ENCODE measurements around the gene WNT9A.
A peak's percentile ranks its signal among the peaks of the same experiment; 100 is the strongest.

Gene WNT9A

DNA sequence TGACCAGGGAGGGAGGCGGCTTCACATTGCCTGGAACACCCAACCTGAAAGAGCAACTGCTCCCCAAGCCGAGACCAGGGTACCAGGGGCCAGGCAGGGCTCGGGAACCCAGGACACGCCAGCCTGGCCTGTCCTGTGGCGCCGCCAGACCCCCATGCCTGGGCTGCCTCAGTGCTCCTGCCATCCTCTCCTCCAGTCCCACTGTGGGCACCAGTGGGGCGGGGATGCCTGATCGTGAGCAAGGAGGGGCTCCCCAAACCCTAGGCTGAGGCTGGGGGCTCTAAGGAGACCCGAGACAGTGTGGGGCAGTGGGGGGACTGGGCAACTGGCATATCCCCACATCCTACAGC is 45.1 kb downstream of the WNT9A start:
- TF ChIP-seq, protein P1, sequence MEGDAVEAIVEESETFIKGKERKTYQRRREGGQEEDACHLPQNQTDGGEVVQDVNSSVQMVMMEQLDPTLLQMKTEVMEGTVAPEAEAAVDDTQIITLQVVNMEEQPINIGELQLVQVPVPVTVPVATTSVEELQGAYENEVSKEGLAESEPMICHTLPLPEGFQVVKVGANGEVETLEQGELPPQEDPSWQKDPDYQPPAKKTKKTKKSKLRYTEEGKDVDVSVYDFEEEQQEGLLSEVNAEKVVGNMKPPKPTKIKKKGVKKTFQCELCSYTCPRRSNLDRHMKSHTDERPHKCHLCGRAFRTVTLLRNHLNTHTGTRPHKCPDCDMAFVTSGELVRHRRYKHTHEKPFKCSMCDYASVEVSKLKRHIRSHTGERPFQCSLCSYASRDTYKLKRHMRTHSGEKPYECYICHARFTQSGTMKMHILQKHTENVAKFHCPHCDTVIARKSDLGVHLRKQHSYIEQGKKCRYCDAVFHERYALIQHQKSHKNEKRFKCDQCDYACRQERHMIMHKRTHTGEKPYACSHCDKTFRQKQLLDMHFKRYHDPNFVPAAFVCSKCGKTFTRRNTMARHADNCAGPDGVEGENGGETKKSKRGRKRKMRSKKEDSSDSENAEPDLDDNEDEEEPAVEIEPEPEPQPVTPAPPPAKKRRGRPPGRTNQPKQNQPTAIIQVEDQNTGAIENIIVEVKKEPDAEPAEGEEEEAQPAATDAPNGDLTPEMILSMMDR (IDR thresholded peaks at IDR 0.05; ENCODE audit: low read depth, low read length) = no peak
- Histone ChIP-seq H3K27me3 (no peaks in the 10 kb centered on the region), H3K36me3 (no peaks in the 10 kb centered on the region), H3K4me1 (no peaks in the 10 kb centered on the region), H3K9me3 (no peaks in the 10 kb centered on the region), H3K4me3 (ENCODE audit: low read depth, low read length) (no peak overlapping the region)
- no peak for DNase-seq

DNA sequence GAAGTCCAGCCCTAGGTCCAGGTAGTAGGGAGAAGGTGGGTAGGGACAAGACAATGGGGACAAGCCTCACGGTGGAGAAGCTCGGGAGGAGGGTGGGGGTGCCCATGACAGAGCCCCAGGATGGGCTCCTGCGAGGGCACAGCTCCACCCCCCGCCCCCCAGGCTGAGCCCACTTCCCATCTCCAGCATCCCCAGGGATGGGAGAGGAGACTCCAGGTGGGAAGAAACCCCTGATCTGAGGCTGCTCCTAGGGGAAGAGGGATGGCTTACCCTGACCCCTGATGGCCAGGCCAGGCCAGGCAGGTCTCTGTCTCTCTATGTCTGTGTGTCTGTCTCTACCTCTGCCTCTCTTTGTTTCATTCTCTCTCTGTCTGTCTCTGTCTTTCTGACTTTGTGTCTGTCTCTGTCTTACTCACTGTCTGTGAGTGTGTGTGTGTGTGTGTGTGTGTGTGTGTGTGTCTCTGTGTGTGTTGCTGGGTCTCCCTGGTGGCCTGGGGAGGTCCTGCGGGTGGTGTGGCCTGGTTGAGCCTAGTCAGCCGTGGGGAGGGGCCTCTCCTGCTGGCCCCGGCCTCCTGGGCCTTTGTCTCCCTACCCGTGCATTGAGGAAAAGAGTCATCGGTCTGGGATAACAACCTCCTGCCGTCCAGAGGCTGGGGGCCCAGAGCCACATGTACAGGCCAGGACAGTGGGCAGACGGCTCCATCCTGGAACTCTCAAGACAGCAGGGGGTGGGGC is 45.7 kb downstream of the WNT9A start:
- TF ChIP-seq, protein P1 (IDR thresholded peaks at IDR 0.05; ENCODE audit: low read depth, low read length) = no peak; the same call in 1 of the 2 replicates
- Histone ChIP-seq H3K27me3 (no peaks in the 10 kb centered on the region), H3K9me3 (no peaks in the 10 kb centered on the region), H3K36me3 (no peaks in the 10 kb centered on the region), H3K4me1 (no peaks in the 10 kb centered on the region), H3K4me3 (ENCODE audit: low read depth, low read length) (no peak overlapping the region)
- no peak for DNase-seq

DNA sequence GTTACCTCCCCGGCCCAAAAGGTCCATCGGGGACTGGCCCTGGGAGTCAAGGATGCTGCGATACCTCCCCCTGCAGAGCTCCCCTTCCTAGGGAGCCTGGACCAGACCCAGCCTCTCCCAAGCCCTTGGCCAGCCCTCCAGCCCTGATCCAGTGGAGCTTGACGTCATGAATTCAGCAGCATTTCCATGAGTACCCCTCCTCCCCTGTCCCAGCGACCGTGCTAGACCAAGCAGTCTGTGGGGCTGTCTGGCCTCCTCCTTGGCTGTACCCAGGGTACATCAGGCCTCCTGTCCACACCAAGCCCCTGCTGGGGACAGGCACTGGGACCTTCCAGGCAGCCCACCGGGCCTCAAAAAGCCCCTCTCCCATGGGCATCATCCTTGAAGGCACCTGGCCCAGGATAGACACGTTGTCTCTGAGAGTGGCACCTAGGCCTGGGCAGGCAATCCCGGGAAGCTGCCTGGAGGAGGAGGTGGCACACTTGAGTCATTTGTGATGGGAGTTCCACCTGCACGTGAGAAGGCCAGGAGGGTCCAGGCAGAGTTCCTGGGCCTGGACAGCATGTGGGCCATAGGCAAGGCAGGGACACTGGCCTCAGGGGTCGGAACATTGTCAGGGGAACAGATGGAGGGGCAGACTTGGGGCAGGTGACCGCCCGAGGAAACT is 46.4 kb downstream of the WNT9A start:
- Histone ChIP-seq H3K4me1 (no peaks in the 10 kb centered on the region), H3K4me3 (ENCODE audit: low read depth, low read length) (no peak overlapping the region), H3K9me3 (no peaks in the 10 kb centered on the region), H3K36me3 (no peaks in the 10 kb centered on the region), H3K27me3 (no peaks in the 10 kb centered on the region)
- TF ChIP-seq, protein P1 (IDR thresholded peaks at IDR 0.05; ENCODE audit: low read depth, low read length) = no peak
- peak; percentile 3 for DNase-seq

DNA sequence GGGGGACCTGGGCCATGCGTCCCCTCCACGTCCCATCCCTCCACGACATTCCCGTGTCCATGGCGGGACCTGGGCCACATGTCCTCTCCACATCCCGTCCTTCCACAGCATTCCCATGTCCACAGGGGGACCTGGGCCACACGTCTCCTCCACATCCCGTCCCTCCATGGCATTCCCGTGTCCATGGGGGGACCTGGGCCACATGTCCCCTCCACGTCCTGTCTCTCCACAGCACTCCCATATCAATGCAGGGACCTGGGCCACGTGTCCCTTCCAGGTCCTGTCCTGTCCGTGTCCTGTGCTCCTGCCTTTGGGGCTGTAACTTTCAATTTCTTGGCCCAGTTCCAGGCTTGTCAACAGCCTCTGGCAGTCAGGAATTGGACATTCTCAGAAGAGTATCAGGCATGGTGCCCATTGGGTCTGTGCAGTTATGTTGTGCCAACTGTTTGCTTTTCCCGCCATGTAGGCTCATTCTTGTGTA is 47.1 kb downstream of the WNT9A start:
- H3K4me1 ChIP-seq = no peaks in the 10 kb centered on the region
- no peaks in the 10 kb centered on the region for H3K9me3 ChIP-seq
- H3K36me3 ChIP-seq = no peaks in the 10 kb centered on the region
- peak; percentile 10 for DNase-seq
- TF ChIP-seq, protein P1 (IDR thresholded peaks at IDR 0.05; ENCODE audit: low read depth, low read length) = no peak
- H3K27me3 ChIP-seq = no peaks in the 10 kb centered on the region
- H3K4me3 ChIP-seq (ENCODE audit: low read depth, low read length) = no peak overlapping the region

DNA sequence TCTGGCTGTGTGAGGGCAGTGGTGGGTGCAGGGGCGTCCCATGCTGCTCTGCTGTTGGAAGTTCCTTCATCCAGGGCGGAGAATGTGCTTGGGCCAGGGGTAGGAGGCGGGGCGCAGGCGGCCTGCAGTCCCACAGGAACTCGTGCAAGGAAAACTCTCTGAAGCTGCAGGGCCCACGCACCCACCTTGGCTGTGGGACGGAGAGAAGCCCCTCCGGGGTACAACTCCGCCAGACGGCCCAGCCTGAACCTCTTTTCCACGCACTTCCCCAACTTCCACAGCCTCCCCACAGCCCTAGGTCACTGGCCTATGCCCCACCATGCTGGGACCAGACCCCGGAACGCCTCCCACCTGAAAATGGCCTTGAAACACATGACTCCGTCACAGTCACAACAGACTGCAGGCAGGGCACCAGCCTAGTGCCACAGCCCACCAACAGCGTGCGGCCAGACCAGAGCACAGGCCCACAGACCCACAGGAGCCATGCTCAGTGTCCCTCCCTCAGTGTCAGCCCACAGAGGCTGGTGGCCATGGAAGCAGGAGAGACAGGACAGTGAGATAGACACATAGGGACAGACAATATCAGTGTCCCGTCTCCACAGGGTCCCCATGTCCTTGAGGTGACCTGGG is 47.8 kb downstream of the WNT9A start:
- Histone ChIP-seq H3K9me3 (no peaks in the 10 kb centered on the region), H3K4me1 (no peaks in the 10 kb centered on the region), H3K36me3 (no peaks in the 10 kb centered on the region), H3K27me3 (no peaks in the 10 kb centered on the region), H3K4me3 (ENCODE audit: low read depth, low read length) (no peak overlapping the region)
- TF ChIP-seq, protein P1 (IDR thresholded peaks at IDR 0.05; ENCODE audit: low read depth, low read length) = no peak
- DNase-seq = peak; percentile 4

Data from BE2C (cell line).